Ectodermal cell (in vitro differentiated cells): ENCODE measurements around the gene SGF29.
"Not testable (repeated sequence)": the region's sequence is repeated elsewhere in the genome, so short reads cannot be mapped to it uniquely, and the experiment has no call there.

Experiments used
- H3K27ac ChIP-seq: 2 replicates; pipeline ENCODE4 v1.7.0; 2013; ENCODE audit warnings: mild to moderate bottlenecking, low read depth, low read length; ENCODE audit not compliant: insufficient read depth, poor library complexity, severe bottlenecking
- H3K27me3 ChIP-seq: 2 replicates; pipeline ENCODE4 v1.7.0; 2013; ENCODE audit warnings: mild to moderate bottlenecking, low read length; ENCODE audit not compliant: insufficient read depth, control insufficient read depth, poor library complexity, severe bottlenecking
- H3K36me3 ChIP-seq: one replicate; pipeline ENCODE4 v1.7.0; 2013; ENCODE audit warnings: low read length; ENCODE audit not compliant: control insufficient read depth, insufficient read depth
- H3K4me1 ChIP-seq: one replicate; pipeline ENCODE4 v1.7.0; 2013; ENCODE audit warnings: low read length; ENCODE audit not compliant: control insufficient read depth, insufficient read depth
- H3K4me3 ChIP-seq: 2 replicates; pipeline ENCODE4 v1.7.0; 2013; ENCODE audit warnings: low read depth, low read length, control low read depth; ENCODE audit not compliant: insufficient read depth
- H3K9me3 ChIP-seq: 2 replicates; pipeline ENCODE4 v1.7.0; 2013; ENCODE audit warnings: mild to moderate bottlenecking, low read length, moderate library complexity; ENCODE audit not compliant: control insufficient read depth
- WGBS, 2 experiments: methylation state at CpG; one replicate each; pipeline ENCODE4 v1.1.7; 2013; ENCODE audit warnings: missing lambda C conversion rate in 2 of 2; 5-methylcytosine and 5-hydroxymethylcytosine counted together

The SGF29 gene

DNA sequence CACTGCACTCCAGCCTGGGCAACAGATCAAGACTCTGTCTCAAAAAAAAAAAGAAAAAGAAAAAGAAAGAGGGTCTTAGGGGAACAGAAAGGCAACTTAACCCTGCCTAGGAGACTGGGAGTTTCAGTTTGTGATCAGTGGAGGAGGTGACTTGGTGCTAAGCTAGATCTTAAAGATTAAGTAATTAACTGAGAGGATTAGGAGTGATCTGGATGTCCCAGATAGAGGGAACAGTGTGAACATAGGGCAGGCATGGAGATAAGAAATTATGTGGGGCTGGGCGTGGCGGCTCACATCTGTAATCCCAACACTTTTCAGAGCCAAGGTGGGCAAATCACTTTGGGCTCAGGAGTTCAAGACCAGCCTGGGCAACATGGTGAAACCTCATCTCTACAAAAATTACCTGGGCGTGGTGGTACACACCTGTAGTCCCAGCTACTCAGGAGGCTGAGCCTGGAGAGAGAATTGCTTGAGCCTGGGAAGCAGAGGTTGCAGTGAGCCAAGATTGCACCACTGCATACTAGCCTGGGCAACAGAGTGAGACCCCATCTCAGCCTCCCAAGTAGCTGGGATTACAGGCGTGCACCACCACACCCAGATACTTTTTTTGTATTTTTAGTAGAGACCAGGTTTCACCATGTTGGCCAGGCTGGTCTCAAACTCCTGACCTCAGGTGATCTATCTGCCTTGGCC lies 12.7 kb downstream of the SGF29 start:
- not testable (repeated sequence) for H3K27me3 ChIP-seq, H3K4me1 ChIP-seq, H3K9me3 ChIP-seq, H3K4me3 ChIP-seq, H3K36me3 ChIP-seq, H3K27ac ChIP-seq
- whole genome bisulfite sequencing, 2 experiments, result 94 to 96% methylated on average over 4 of the region's 4 CpGs

DNA sequence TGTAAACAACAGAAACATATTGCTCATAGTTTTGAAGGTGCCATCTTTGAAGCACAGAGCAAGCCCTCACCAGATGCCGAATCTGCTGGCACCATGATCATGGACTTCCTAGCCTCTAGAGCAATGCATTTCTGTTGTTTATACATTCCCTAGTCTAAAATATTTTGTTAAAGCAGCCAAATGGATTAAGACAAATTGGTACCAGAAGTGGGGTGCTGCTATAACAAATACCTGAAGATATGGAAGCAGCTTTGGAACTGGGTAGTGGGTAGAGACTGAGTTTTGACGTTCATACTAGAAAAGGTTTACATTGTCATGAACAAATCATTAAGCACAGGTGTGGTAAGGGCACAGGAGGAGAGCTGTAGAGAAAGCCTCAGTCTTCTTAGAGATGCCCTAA lies 13.6 kb downstream of the SGF29 start:
- no peaks in the 10 kb centered on the region for H3K36me3 ChIP-seq
- 91 to 92% methylated on average over 2 of the region's 2 CpGs for WGBS, 2 experiments
- H3K27me3 ChIP-seq, result no peaks in the 10 kb centered on the region
- no peak overlapping the region for H3K4me3 ChIP-seq
- H3K4me1 ChIP-seq, result peaks cover 1% of the 10 kb centered on the region
- no peak overlapping the region for H3K27ac ChIP-seq
- no peaks in the 10 kb centered on the region for H3K9me3 ChIP-seq

DNA sequence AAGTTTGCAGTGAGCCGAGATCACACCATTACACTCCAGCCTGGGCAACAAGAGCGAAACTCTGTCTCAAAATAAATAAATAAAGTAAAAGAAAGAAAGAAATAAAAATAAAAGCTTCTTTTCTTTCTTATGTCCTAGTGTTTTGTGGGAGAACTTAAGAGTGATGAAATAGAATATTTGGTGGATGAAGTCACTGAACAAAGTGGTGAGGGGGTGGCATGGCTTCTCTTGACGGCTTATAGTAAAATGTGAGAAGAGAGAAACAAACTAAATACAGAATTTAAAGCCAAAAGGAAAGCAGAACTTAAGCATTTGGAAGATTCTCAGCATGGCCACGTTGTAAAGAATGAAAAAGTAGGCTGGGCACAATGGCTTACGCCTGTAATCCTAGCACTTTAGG lies 15.3 kb downstream of the SGF29 start:
- Histone ChIP-seq H3K27ac (no peak overlapping the region), H3K36me3 (no peaks in the 10 kb centered on the region), H3K4me3 (no peak overlapping the region), H3K9me3 (no peaks in the 10 kb centered on the region), H3K27me3 (no peaks in the 10 kb centered on the region), H3K4me1 (peaks cover 16% of the 10 kb centered on the region)
- WGBS, 2 experiments, result 85 to 86% methylated on average over 4 of the region's 5 CpGs

DNA sequence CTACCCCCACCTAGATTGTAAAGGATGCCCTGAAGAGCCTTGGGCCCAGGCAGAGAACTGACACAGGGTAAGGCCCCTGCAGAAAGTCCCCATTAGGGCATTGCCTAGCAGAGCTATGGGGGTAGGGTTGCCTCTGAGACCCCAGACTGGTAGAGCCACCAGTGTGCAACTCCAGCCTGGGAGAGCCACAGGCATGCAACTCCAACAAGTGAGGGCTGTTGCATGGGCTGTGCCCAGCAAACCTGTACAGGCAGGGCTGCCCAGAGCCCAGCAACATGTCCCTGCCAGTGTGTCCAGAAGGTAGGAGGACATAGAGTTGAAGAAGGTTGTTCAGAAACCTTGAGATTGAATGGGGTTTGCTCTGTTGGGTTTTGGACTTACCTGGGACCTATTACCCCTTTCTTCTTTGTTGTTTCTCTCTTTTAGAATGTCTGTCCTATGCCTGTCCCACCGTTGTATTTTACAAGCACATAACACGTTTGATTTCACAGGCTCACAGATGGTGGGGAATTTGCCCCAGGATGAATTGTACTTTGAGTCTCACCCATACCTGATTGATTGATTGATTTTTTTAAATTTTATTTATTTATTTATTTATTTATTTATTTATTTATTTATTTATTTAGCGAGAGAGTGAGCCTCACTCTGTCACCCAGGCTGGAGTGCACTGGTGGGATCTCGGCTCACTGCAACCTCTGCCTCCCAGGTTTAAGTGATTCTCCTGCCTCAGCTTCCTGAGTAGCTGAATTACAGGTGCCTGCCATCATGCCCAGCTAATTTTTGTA lies 16.4 kb downstream of the SGF29 start:
- Histone ChIP-seq H3K36me3 (no peaks in the 10 kb centered on the region), H3K4me3 (no peak overlapping the region), H3K4me1 (peaks cover 16% of the 10 kb centered on the region), H3K27ac (no peak overlapping the region), H3K9me3 (no peaks in the 10 kb centered on the region), H3K27me3 (no peaks in the 10 kb centered on the region)
- WGBS, 2 experiments, result 96 to 98% methylated on average over 4 of the region's 4 CpGs

DNA sequence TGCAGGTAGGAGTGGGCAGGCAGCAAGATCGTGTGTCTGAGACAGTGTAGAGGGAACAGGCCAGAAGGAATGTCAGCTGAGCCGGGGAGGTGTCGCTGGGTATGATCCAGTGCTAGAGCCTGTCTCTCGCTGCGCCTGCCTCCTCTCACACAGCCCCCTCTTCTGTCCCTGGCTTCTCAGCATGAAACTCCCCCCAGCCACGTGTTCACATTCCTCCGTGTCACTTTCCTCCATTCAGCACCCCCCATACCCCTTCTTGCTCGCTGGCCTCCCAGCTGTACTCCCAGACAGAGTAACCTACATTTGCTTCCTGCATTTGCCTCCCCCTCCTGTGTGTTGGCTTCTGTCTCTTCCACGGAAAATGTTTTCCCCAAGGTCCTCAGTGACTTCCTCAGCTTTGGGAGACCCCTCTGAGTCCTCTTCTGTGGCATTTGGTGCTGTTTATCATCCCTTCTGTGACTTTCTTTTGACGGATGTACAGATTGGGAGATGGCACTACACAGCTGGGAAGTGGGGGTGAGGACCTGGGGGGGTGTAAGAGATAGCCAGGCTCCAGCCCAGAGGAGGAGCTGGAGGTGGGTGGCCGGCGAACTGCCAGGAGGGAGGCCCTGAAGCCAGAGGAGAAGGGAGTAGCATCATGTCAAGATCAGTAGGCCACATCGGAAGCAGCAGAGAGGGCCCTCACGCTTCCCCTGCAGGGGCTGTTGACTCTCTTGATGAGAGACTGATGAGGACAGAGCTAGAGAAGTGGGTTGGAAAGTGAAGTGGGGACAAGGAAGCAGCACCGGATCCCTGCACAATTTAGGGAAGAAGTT lies 19.2 kb downstream of the SGF29 start:
- Histone ChIP-seq H3K9me3 (no peaks in the 10 kb centered on the region), H3K4me3 (no peak overlapping the region), H3K27ac (no peak overlapping the region), H3K36me3 (no peaks in the 10 kb centered on the region), H3K4me1 (peaks cover 16% of the 10 kb centered on the region), H3K27me3 (no peaks in the 10 kb centered on the region)
- 51 to 62% methylated on average over 15 of the region's 15 CpGs for WGBS, 2 experiments

DNA sequence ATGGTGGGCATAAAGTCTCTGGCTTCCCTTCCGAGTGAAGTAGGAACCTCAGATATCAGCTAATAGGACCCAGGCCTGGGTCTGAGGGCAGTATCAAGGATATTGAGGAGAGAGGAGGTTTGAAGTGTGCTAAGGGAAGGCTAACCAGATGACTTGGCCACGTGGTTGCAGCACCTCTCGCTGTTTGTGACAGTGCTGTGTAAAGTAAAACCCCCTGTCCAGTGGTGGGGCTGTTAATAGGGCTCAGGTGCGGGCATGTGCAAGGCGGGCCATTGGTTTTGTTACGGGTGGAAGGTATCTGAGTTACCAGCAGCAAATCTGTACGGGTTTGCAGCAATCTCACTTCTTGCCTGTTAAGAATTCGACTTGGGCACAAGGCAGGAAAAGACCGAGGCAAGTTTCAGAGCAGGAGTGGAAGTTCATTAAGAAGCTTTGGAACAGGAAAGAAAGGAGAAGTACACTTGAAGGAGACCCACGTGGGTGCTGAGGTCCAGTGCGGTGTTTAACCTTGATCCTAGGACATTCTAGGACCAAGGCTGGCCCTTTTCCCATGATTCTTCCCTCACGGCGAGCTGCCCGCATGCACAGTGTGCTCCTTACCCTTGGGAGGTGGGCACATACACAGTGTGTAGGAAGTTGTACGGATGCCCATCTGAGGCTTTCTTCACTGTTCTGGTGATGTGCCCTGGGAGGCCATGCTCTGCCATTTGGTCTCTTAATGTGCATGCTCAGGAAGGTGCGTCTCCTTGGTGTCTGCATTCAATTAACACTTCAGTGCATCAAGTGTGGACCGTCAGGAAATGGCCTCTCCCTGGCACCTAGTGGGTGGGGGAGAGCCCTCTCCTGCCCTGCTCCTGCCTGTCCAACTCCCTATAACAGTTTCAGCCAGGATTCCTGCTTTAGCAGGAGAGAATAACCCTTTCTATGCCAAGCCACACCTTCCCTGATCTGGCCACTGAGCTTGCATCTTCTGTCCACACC lies 20.3 kb downstream of the SGF29 start:
- no peak overlapping the region for H3K4me3 ChIP-seq
- no peaks in the 10 kb centered on the region for H3K9me3 ChIP-seq
- no peaks in the 10 kb centered on the region for H3K36me3 ChIP-seq
- WGBS, 2 experiments, result 84 to 88% methylated on average over 17 of the region's 17 CpGs
- H3K27ac ChIP-seq, result no peak overlapping the region
- peaks cover 16% of the 10 kb centered on the region for H3K4me1 ChIP-seq
- no peaks in the 10 kb centered on the region for H3K27me3 ChIP-seq

DNA sequence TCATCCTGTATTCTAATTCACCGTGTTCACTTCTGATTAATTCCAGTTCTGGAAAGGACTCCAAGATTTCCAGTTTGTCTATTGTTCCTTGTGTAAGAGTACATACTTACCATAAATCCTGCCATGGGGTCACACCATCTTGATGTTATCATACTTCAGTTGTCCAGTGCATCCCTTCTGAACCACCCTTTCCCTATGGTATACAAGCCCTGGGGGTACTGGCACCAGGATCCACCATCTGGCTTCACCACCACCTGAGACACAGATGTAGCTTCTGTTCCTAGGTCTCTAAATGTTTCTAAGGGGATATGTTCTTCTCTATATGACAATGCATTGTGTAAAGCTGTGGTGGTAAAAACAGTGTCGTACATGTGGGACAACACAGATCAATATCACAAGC lies 21.2 kb downstream of the SGF29 start:
- H3K4me3 ChIP-seq, result no peak overlapping the region
- no peaks in the 10 kb centered on the region for H3K27me3 ChIP-seq
- H3K36me3 ChIP-seq, result no peaks in the 10 kb centered on the region
- 96 to 100% methylated on average over 2 of the region's 2 CpGs for WGBS, 2 experiments
- no peak overlapping the region for H3K27ac ChIP-seq
- H3K4me1 ChIP-seq, result peaks cover 16% of the 10 kb centered on the region
- H3K9me3 ChIP-seq, result no peaks in the 10 kb centered on the region

DNA sequence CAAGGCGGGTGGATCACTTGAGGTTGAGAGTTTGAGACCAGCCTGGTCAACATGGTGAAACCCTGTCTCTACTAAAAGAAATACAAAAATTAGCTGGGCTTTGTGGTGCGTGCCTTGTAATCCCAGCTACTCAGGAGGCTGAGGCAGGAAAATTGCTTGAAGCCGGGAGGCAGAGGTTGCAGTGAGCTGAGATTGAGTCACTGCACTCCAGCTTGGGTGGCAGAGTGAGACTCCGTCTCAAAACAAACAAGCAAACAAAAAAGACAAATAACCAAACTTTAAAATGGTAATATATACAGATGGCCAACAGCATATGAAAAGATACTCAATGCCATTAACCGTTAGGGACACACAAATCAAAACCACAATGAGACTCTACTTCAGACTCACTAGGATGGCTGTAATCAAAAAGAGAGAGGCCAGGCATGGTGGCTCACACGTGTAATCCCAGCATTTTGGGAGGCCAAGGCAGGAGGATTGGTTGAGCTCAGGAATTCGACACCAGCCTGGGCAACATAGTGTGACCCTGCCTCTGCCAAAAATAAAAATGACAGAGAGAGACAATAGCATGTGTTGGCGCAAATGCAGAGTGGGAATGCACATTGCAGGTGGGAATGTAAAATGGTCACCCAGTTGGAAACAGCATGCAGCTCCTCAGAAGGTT lies 21.9 kb downstream of the SGF29 start:
- Histone ChIP-seq H3K4me3 (no peak overlapping the region), H3K27ac (no peak overlapping the region), H3K4me1 (peaks cover 16% of the 10 kb centered on the region), H3K9me3 (no peaks in the 10 kb centered on the region), H3K36me3 (no peaks in the 10 kb centered on the region), H3K27me3 (no peaks in the 10 kb centered on the region)
- WGBS, 2 experiments, result 90 to 91% methylated on average over 8 of the region's 8 CpGs

DNA sequence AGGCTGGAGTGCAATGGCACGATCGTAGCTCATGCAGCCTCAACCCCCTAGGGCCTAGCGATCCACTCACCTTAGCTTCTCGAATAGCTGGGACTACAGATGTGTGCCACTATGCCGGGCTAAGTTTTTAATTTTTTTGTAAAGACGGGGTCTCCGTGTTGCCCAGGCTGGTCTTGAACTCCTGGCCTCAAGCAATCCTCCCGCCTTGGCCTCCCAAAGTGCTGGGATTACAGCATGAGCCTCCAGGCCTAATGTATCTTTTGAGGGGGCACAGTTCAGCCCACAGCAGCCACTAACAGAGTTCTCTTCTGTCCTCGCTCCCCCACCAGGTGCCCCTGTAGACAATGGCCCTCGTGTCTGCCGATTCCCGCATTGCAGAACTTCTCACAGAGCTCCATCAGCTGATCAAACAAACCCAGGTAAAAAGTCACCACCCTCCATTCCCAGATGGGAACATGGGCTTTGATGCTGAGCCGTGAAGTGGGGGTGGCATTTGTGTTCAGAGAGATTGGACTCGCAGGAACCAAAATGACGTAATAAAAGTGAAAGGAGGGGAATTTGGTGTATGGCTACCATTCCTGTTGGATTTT lies 27.1 kb downstream of the SGF29 start:
- Histone ChIP-seq H3K27ac (no peak overlapping the region), H3K4me1 (no peaks in the 10 kb centered on the region), H3K4me3 (no peak overlapping the region), H3K27me3 (no peaks in the 10 kb centered on the region), H3K36me3 (peaks cover 11% of the 10 kb centered on the region), H3K9me3 (no peaks in the 10 kb centered on the region)
- WGBS, 2 experiments, result 93% methylated on average over 15 of the region's 15 CpGs
